Parathyroid adenoma (tissue), 2 donors: ENCODE results near the gene TMEM244.
"Not testable (repeated sequence)": the region's sequence is repeated elsewhere in the genome, so short reads cannot be mapped to it uniquely, and the experiment has no call there.

Experiments
- H2AFZ ChIP-seq: fragments of 300-600 bp; sonication (generic); one replicate; pipeline ENCODE4 v1.7.0; 2017; ENCODE audit warnings: antibody characterized with exemption, mild to moderate bottlenecking
- H3K27ac ChIP-seq: fragments of 300-600 bp; sonication (generic); one replicate; pipeline ENCODE4 v1.7.0; 2017
- H3K27me3 ChIP-seq: fragments of 300-600 bp; sonication (generic); one replicate; pipeline ENCODE4 v1.7.0; 2017; ENCODE audit warnings: low read length; ENCODE audit not compliant: control insufficient read depth, insufficient read depth
- H3K36me3 ChIP-seq: fragments of 300-600 bp; sonication (generic); one replicate; pipeline ENCODE4 v1.7.0; 2017; ENCODE audit warnings: low read length; ENCODE audit not compliant: control insufficient read depth, insufficient read depth
- H3K4me1 ChIP-seq: fragments of 300-600 bp; sonication (generic); one replicate; pipeline ENCODE4 v1.7.0; 2017; ENCODE audit warnings: control low read depth
- H3K4me2 ChIP-seq: fragments of 300-600 bp; sonication (generic); one replicate; pipeline ENCODE4 v1.7.0; 2017; ENCODE audit warnings: low read length
- H3K4me3 ChIP-seq: fragments of 300-600 bp; sonication (generic); one replicate; pipeline ENCODE4 v1.7.0; 2017; ENCODE audit warnings: low read depth, low read length
- H3K79me2 ChIP-seq: fragments of 300-600 bp; sonication (generic); one replicate; pipeline ENCODE4 v1.7.0; 2017; ENCODE audit warnings: control low read depth
- H3K9ac ChIP-seq: fragments of 300-600 bp; sonication (generic); one replicate; pipeline ENCODE4 v1.7.0; 2017; ENCODE audit warnings: mild to moderate bottlenecking
- H3K9me3 ChIP-seq: fragments of 300-600 bp; sonication (generic); one replicate; pipeline ENCODE4 v1.7.0; 2017; ENCODE audit warnings: low read length; ENCODE audit not compliant: control insufficient read depth
- CTCF ChIP-seq: fragments of 300-600 bp; sonication (generic); IDR thresholded peaks from one replicate; pipeline ENCODE4 v1.7.0; 2017; ENCODE audit warnings: antibody characterized with exemption, mild to moderate bottlenecking
- donor health status: primary hyperparathyroidism.

TMEM244 gene

GRCh38 chr6:129844118-129844891 is 16.8 kb downstream of the TMEM244 start:
- H3K36me3 ChIP-seq = no peaks in the 10 kb centered on the region
- H3K9ac ChIP-seq = no peak overlapping the region
- no peaks in the 10 kb centered on the region for H3K4me1 ChIP-seq

GRCh38 chr6:129843573-129843972 is 17.5 kb downstream of the TMEM244 start:
- TF ChIP-seq CTCF = no peak
- Histone ChIP-seq H3K79me2 (no peaks in the 10 kb centered on the region), H3K4me1 (no peaks in the 10 kb centered on the region), H3K4me2 (peak overlapping the region; percentile 22), H3K27ac (no peak overlapping the region), H3K36me3 (no peaks in the 10 kb centered on the region), H3K27me3 (no peaks in the 10 kb centered on the region), H3K9ac (no peak overlapping the region), H3K9me3 (no peaks in the 10 kb centered on the region), H2AFZ (no peak overlapping the region), H3K4me3 (no peak overlapping the region)

More at GRCh38 chr6:129844118-129844891, 16.8 kb downstream of the TMEM244 start:
- no peak overlapping the region for H3K4me2 ChIP-seq
- H2AFZ ChIP-seq = no peak overlapping the region
- H3K9me3 ChIP-seq = no peaks in the 10 kb centered on the region
- H3K27ac ChIP-seq = no peak overlapping the region
- H3K27me3 ChIP-seq = no peaks in the 10 kb centered on the region
- TF ChIP-seq CTCF = no peak
- no peaks in the 10 kb centered on the region for H3K79me2 ChIP-seq
- no peak overlapping the region for H3K4me3 ChIP-seq

- H3K79me2 ChIP-seq = no peaks in the 10 kb centered on the region
- no peak for TF ChIP-seq CTCF
- H3K4me3 ChIP-seq = no peak overlapping the region
- no peaks in the 10 kb centered on the region for H3K4me1 ChIP-seq
- no peaks in the 10 kb centered on the region for H3K27me3 ChIP-seq
- no peaks in the 10 kb centered on the region for H3K36me3 ChIP-seq
- H2AFZ ChIP-seq = no peak overlapping the region
- H3K27ac ChIP-seq = no peak overlapping the region
- no peaks in the 10 kb centered on the region for H3K9me3 ChIP-seq
- no peak overlapping the region for H3K9ac ChIP-seq
- no peak overlapping the region for H3K4me2 ChIP-seq
Observed at GRCh38 chr6:129842881-129843409, 18.2 kb downstream of the TMEM244 start.

- no peak overlapping the region for H2AFZ ChIP-seq
- H3K79me2 ChIP-seq = no peaks in the 10 kb centered on the region
- H3K4me3 ChIP-seq = no peak overlapping the region
- H3K9ac ChIP-seq = no peak overlapping the region
- no peaks in the 10 kb centered on the region for H3K9me3 ChIP-seq
- H3K27ac ChIP-seq = no peak overlapping the region
- TF ChIP-seq CTCF = no peak
- H3K36me3 ChIP-seq = no peaks in the 10 kb centered on the region
- no peaks in the 10 kb centered on the region for H3K4me1 ChIP-seq
- H3K4me2 ChIP-seq = no peak overlapping the region
- H3K27me3 ChIP-seq = no peaks in the 10 kb centered on the region
Observed at GRCh38 chr6:129842137-129842536, 19.0 kb downstream of the TMEM244 start.

GRCh38 chr6:129839562-129839961 is 21.6 kb downstream of the TMEM244 start:
- not testable (repeated sequence) for H3K27ac ChIP-seq

More at GRCh38 chr6:129839562-129839961, 21.6 kb downstream of the TMEM244 start:
- not testable (repeated sequence) for H3K36me3 ChIP-seq, H3K9me3 ChIP-seq, H3K4me2 ChIP-seq, H3K4me1 ChIP-seq, H3K4me3 ChIP-seq, H3K9ac ChIP-seq, H2AFZ ChIP-seq, H3K79me2 ChIP-seq, H3K27me3 ChIP-seq
